Mesothelial cell of epicardium (in vitro differentiated cells): Measurements from ENCODE around the gene TENM4. TPM values are rescaled to one million over a fixed set of nuclear protein-coding genes. Genes with fewer than 3 reads are reported as not detected.

Experiments used
- DNase-seq, 2 experiments: peaks; one replicate each; pipeline ENCODE4 v3.0.0; 2021; ENCODE audit warnings: low spot score in 2 of 2; ENCODE audit not compliant: unreplicated experiment in 2 of 2
- H3K27ac Mint-ChIP-seq: 2 replicates; pipeline ENCODE4 v1.8.0; 2021; ENCODE audit warnings: mixed read lengths
- H3K27me3 Mint-ChIP-seq: 2 replicates; pipeline ENCODE4 v1.8.0; 2021; ENCODE audit warnings: low read depth, mixed read lengths
- H3K36me3 Mint-ChIP-seq: 2 replicates; pipeline ENCODE4 v1.8.0; 2021; ENCODE audit warnings: mixed read lengths
- H3K4me1 Mint-ChIP-seq: 2 replicates; pipeline ENCODE4 v1.8.0; 2021; ENCODE audit warnings: mixed read lengths
- H3K4me3 Mint-ChIP-seq: 2 replicates; pipeline ENCODE4 v1.8.0; 2021; ENCODE audit warnings: mild to moderate bottlenecking, moderate library complexity, mixed read lengths
- H3K9me3 Mint-ChIP-seq: 2 replicates; pipeline ENCODE4 v1.8.0; 2021; ENCODE audit warnings: mixed read lengths
- total RNA-seq: library from RNA; stranded (reverse); gene quantifications from 3 replicates; pipeline ENCODE4 v1.2.1, GENCODE V29; 2021
- TF ChIP-seq, protein P1 (sequence below): fragments of 200-600 bp; sonication (generic); IDR thresholded peaks from one replicate; pipeline ENCODE4 v1.5.0; 2021; ENCODE audit warnings: antibody characterized with exemption; ENCODE audit not compliant: unreplicated experiment

The TENM4 gene
- total RNA-seq, 1 donor from 2014 or later = 187 TPM

DNA sequence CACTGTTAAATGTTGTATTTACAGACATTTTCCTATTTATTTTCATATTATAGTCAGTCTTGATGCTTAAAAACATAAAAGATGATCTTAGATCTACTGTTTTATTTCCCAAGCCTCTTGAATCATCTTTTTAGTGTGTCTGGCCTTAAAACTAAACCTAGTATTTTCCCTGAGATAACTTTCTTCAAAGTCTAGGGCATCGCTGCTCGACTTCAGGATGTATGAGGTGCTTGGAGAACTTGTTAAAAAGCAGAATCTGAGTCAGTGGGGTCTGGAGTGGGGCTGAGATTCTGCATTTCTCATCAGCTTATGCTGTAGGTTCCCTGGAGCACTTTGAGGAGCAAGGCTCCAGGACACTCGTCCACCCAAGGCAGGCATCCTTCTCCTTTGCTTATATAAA, 404.9 kb downstream of the TENM4 start:
- no peak overlapping the region for H3K27ac Mint-ChIP-seq
- no peak for DNase-seq

DNA sequence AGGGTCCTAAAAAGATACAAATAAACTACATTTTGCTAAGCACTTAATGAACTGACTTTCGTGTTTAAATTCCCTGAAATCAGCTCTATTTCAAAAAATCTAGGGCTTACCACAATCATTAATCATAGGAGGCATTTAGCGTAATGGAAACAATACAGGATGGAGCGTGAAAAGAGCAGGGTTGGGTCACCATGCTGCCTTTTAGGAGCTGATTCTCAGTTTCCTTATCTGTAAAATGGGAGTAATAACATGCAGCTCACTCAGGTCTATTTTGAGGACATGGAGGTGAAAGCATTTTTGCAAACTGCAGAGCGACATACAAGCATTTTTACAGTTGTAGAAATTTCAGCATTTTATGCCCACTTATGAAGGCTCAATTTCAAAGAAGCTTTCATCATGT, 407.0 kb downstream of the TENM4 start:
- Mint-ChIP-seq H3K9me3 (no peaks in the 10 kb centered on the region), H3K4me1 (peaks cover 37% of the 10 kb centered on the region), H3K36me3 (no peaks in the 10 kb centered on the region), H3K4me3 (no peak overlapping the region), H3K27me3 (no peaks in the 10 kb centered on the region), H3K27ac (no peak overlapping the region)
- TF ChIP-seq, protein P1, sequence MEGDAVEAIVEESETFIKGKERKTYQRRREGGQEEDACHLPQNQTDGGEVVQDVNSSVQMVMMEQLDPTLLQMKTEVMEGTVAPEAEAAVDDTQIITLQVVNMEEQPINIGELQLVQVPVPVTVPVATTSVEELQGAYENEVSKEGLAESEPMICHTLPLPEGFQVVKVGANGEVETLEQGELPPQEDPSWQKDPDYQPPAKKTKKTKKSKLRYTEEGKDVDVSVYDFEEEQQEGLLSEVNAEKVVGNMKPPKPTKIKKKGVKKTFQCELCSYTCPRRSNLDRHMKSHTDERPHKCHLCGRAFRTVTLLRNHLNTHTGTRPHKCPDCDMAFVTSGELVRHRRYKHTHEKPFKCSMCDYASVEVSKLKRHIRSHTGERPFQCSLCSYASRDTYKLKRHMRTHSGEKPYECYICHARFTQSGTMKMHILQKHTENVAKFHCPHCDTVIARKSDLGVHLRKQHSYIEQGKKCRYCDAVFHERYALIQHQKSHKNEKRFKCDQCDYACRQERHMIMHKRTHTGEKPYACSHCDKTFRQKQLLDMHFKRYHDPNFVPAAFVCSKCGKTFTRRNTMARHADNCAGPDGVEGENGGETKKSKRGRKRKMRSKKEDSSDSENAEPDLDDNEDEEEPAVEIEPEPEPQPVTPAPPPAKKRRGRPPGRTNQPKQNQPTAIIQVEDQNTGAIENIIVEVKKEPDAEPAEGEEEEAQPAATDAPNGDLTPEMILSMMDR = no peak
- no peak for DNase-seq

More for the DNA sequence above, 404.9 kb downstream of the TENM4 start:
- Mint-ChIP-seq H3K36me3 (no peaks in the 10 kb centered on the region), H3K9me3 (no peaks in the 10 kb centered on the region), H3K4me3 (no peak overlapping the region), H3K4me1 (peaks cover 22% of the 10 kb centered on the region), H3K27me3 (no peaks in the 10 kb centered on the region)
- TF ChIP-seq, protein P1 = no peak

DNA sequence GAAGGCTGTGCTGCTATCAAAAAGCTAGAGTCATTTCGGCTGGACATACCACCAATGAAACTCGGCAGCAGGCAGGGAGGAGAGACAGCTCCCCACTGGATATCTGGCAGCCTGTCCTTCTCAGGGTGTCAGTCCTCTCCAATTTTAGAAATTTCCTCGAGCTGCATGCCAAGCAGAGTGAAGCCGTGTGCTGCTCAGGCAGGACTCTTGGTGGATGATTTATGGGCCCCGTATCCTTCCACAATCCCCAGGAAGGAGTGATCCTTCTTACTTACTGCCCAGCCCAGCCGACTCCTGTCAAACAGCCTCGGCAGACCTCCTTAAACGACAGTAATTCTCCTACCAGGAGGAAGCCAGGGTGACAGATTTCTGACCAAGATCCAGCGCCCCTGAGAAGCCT, 410.4 kb downstream of the TENM4 start:
- TF ChIP-seq, protein P1 = no peak
- H3K4me1 Mint-ChIP-seq = peaks cover 57% of the 10 kb centered on the region
- H3K4me3 Mint-ChIP-seq = no peak overlapping the region
- H3K27ac Mint-ChIP-seq = peak overlapping the region; percentile 47
- no peaks in the 10 kb centered on the region for H3K36me3 Mint-ChIP-seq
- no peak for DNase-seq
- no peaks in the 10 kb centered on the region for H3K27me3 Mint-ChIP-seq
- H3K9me3 Mint-ChIP-seq = no peaks in the 10 kb centered on the region

DNA sequence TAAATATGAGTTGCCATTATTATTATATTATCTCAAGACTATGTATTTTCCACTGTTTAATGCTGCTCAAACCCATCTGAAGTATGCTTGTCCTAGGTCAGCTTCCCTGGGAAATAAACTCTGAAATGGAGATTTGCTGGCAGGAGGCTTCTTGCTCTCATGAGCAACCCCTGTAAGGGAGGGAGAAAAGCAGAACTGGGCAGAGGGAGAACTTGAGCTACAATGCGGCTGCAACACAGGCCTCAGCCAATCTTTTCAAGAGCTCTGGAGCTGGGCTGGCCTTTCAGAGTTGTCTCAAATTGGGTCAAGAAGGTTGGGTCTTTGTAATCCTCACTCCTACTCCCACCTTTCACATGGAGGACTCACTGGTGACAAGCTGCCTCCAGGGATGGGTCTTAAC, 412.6 kb downstream of the TENM4 start:
- H3K36me3 Mint-ChIP-seq = no peaks in the 10 kb centered on the region
- peak overlapping the region; percentile 50 for H3K27ac Mint-ChIP-seq
- H3K4me1 Mint-ChIP-seq = peaks cover 58% of the 10 kb centered on the region
- H3K9me3 Mint-ChIP-seq = no peaks in the 10 kb centered on the region
- H3K27me3 Mint-ChIP-seq = no peaks in the 10 kb centered on the region
- DNase-seq = no peak
- TF ChIP-seq, protein P1 = no peak
- H3K4me3 Mint-ChIP-seq = no peak overlapping the region

DNA sequence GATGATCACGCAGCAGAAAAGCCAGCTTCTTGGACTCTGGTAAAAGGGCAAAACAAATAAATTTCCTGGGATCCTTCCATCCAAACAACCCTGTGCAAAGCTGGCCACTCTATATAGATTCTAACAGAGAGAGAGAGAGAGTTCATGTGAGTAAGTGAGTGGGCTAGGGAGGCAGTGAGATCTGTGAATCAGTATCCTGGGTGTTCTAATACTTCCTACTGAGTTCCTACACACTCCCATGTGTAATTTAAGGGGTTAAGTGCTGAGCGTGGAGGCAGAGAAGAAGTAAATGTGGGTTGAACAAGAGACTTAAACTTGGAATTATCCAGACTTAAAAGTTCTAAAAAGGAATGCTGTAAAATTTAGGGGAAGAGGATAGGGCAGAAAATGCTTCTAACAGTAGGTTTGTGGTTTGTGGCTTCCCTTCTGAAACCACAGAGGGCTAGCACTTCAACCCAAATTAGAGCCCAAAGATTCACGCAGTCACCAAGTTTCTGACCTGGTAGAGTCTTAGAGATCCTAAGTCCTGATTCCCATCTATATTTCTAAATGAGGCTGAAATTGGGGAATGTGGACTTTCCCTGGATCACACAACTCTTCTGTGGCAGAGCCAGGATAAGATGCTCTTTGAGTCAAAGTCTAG, 413.9 kb downstream of the TENM4 start:
- no peaks in the 10 kb centered on the region for H3K27me3 Mint-ChIP-seq
- no peak for DNase-seq
- H3K36me3 Mint-ChIP-seq = no peaks in the 10 kb centered on the region
- H3K4me3 Mint-ChIP-seq = no peak overlapping the region
- TF ChIP-seq, protein P1 = no peak
- no peaks in the 10 kb centered on the region for H3K9me3 Mint-ChIP-seq
- H3K27ac Mint-ChIP-seq = peak overlapping the region; percentile 35
- peaks cover 56% of the 10 kb centered on the region for H3K4me1 Mint-ChIP-seq
